WTC11 (cell line): Measurements from ENCODE around the gene GTF2H1. TPM values are rescaled to one million over a fixed set of nuclear protein-coding genes. Genes with fewer than 3 reads are reported as not detected.

Experiments used
- ATAC-seq: fragments of 200-7000 bp; cut with Tn5 transposase; 2 replicates; pipeline ENCODE4 v1.10.0; 2021; ENCODE audit warnings: mild to moderate bottlenecking, moderate library complexity
- CTCF ChIA-PET: fragments of 300-600 bp; sonication (Branson Sonifier 250); formaldehyde crosslinking; loops from one replicate; lab custom pipeline; 2021; ENCODE audit warnings: antibody characterized with exemption; lab: Charles Lee
- POLR2A ChIA-PET: fragments of 350-600 bp; sonication (Branson Sonifier 250); formaldehyde crosslinking; loops from one replicate; lab custom pipeline; 2021; ENCODE audit warnings: antibody characterized with exemption; lab: Charles Lee
- DNase-seq: peaks from one replicate; pipeline ENCODE4 v3.0.0; 2021; ENCODE audit warnings: low spot score
- H3K27ac Mint-ChIP-seq: 2 replicates; pipeline ENCODE4 v1.8.0; 2021; ENCODE audit warnings: mixed read lengths
- H3K27me3 Mint-ChIP-seq: 2 replicates; pipeline ENCODE4 v1.8.0; 2021; ENCODE audit warnings: low read depth, mild to moderate bottlenecking, moderate library complexity, mixed read lengths
- H3K36me3 Mint-ChIP-seq: 2 replicates; pipeline ENCODE4 v1.8.0; 2021; ENCODE audit warnings: mixed read lengths
- H3K4me1 Mint-ChIP-seq: 2 replicates; pipeline ENCODE4 v1.8.0; 2022; ENCODE audit warnings: mixed read lengths
- H3K4me3 Mint-ChIP-seq: 2 replicates; pipeline ENCODE4 v1.8.0; 2021; ENCODE audit warnings: mild to moderate bottlenecking, moderate library complexity, mixed read lengths
- H3K9me3 Mint-ChIP-seq: 2 replicates; pipeline ENCODE4 v1.8.0; 2021; ENCODE audit warnings: mixed read lengths
- ESRRA ChIP-seq: sonication (generic); formaldehyde crosslinking; IDR thresholded peaks from 2 replicates; pipeline ENCODE4 v1.8.1; 2022; ENCODE audit warnings: mild to moderate bottlenecking, missing genetic modification reagents, borderline replicate concordance
- MXD4 ChIP-seq: fragments of 250-450 bp; sonication (Bioruptor Pico); IDR thresholded peaks from 2 replicates; pipeline ENCODE4 v1.8.0; 2021; ENCODE audit warnings: mild to moderate bottlenecking, moderate library complexity, borderline replicate concordance
- NR2C2 ChIP-seq: sonication (generic); formaldehyde crosslinking; IDR thresholded peaks from 2 replicates; pipeline ENCODE4 v1.8.0; 2022; ENCODE audit warnings: mild to moderate bottlenecking, missing genetic modification reagents
- ZNF232 ChIP-seq: sonication (generic); formaldehyde crosslinking; IDR thresholded peaks from 2 replicates; pipeline ENCODE4 v1.8.0; 2022; ENCODE audit warnings: mild to moderate bottlenecking, missing genetic modification reagents
- ZNF263 ChIP-seq: sonication (generic); formaldehyde crosslinking; IDR thresholded peaks from 2 replicates; pipeline ENCODE4 v1.8.1; 2022; ENCODE audit warnings: low read depth, mild to moderate bottlenecking, moderate library complexity, missing genetic modification reagents
- ZNF317 ChIP-seq: sonication (generic); formaldehyde crosslinking; IDR thresholded peaks from 2 replicates; pipeline ENCODE4 v1.8.1; 2023; ENCODE audit warnings: low read depth, mild to moderate bottlenecking, moderate library complexity, missing genetic modification reagents, borderline replicate concordance
- total RNA-seq: library from RNA; stranded (reverse); gene quantifications from 3 replicates; pipeline ENCODE4 v1.2.3, GENCODE V29; 2021
- TF ChIP-seq, protein P1 (sequence below): sonication (generic); formaldehyde crosslinking; IDR thresholded peaks from 2 replicates; pipeline ENCODE4 v1.8.0; 2022; ENCODE audit warnings: missing genetic modification reagents
- TF ChIP-seq, protein P2 (sequence below): sonication (generic); formaldehyde crosslinking; IDR thresholded peaks from 2 replicates; pipeline ENCODE4 v1.8.0; 2022; ENCODE audit warnings: mild to moderate bottlenecking, missing genetic modification reagents
- TF ChIP-seq, protein P3 (sequence below): sonication (generic); formaldehyde crosslinking; IDR thresholded peaks from 2 replicates; pipeline ENCODE4 v1.8.0; 2022; ENCODE audit warnings: mild to moderate bottlenecking, missing genetic modification reagents
- TF ChIP-seq, protein P4 (sequence below): sonication (generic); formaldehyde crosslinking; IDR thresholded peaks from 2 replicates; pipeline ENCODE4 v1.8.1; 2023; ENCODE audit warnings: mild to moderate bottlenecking, missing genetic modification reagents, moderate library complexity
- TF ChIP-seq, protein P5 (sequence below): sonication (generic); formaldehyde crosslinking; IDR thresholded peaks from 2 replicates; pipeline ENCODE4 v1.8.1; 2023; ENCODE audit warnings: mild to moderate bottlenecking, missing genetic modification reagents
- TF ChIP-seq, protein P6 (sequence below): fragments of 200-600 bp; IDR thresholded peaks from 2 replicates; pipeline ENCODE4 v1.8.0; 2022; ENCODE audit warnings: antibody characterized with exemption

The GTF2H1 gene
- total RNA-seq, 1 experiment from 2014 or later, result 24.1 TPM

DNA sequence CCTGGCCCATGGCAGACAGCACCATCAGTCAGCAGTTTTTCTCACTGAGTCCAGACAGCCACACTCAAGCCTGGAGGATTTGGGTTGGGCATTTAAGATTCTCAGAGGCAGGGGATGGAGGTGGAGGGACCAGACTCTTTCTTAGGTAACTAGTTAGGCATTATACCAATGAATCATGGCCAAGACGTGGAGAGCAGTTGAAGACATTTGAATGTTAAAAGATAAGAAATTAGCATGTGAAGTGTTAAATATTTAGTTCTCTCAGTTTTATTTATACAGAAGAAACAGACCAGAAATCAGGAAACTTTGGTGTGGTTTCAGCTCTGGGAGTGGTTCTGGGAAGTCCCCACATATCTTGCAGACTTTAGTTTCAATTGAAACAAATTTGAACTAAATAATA is 9.9 kb downstream of the GTF2H1 start:
- POLR2A ChIA-PET, result no interaction called here

DNA sequence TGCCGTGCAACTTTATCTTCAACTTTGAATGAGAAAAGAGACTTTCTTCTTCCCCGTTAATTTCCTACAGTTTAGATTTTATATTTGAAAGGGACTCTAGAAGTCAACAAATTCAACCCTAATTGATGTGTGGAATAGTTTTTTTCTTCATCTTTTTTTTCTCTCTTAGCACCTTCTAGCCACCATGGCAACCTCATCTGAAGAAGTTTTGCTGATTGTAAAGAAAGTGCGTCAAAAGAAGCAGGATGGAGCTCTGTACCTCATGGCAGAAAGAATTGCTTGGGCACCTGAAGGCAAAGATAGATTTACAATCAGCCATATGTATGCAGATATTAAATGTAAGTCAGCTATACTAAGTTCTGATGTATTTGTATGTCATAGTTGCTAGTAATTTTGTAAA is 10.5 kb downstream of the GTF2H1 start:
- peaks cover 38% of the 10 kb centered on the region for H3K36me3 Mint-ChIP-seq
- peaks cover 10% of the 10 kb centered on the region for H3K4me1 Mint-ChIP-seq
- DNase-seq, result no peak
- H3K27me3 Mint-ChIP-seq, result no peaks in the 10 kb centered on the region
- POLR2A ChIA-PET, result no interaction called here
- TF ChIP-seq ZNF317 (CRISPR knock-in tag), result no peak
- TF ChIP-seq, protein P1, sequence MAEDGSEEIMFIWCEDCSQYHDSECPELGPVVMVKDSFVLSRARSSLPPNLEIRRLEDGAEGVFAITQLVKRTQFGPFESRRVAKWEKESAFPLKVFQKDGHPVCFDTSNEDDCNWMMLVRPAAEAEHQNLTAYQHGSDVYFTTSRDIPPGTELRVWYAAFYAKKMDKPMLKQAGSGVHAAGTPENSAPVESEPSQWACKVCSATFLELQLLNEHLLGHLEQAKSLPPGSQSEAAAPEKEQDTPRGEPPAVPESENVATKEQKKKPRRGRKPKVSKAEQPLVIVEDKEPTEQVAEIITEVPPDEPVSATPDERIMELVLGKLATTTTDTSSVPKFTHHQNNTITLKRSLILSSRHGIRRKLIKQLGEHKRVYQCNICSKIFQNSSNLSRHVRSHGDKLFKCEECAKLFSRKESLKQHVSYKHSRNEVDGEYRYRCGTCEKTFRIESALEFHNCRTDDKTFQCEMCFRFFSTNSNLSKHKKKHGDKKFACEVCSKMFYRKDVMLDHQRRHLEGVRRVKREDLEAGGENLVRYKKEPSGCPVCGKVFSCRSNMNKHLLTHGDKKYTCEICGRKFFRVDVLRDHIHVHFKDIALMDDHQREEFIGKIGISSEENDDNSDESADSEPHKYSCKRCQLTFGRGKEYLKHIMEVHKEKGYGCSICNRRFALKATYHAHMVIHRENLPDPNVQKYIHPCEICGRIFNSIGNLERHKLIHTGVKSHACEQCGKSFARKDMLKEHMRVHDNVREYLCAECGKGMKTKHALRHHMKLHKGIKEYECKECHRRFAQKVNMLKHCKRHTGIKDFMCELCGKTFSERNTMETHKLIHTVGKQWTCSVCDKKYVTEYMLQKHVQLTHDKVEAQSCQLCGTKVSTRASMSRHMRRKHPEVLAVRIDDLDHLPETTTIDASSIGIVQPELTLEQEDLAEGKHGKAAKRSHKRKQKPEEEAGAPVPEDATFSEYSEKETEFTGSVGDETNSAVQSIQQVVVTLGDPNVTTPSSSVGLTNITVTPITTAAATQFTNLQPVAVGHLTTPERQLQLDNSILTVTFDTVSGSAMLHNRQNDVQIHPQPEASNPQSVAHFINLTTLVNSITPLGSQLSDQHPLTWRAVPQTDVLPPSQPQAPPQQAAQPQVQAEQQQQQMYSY (CRISPR knock-in tag), result no peak
- TF ChIP-seq, protein P2, sequence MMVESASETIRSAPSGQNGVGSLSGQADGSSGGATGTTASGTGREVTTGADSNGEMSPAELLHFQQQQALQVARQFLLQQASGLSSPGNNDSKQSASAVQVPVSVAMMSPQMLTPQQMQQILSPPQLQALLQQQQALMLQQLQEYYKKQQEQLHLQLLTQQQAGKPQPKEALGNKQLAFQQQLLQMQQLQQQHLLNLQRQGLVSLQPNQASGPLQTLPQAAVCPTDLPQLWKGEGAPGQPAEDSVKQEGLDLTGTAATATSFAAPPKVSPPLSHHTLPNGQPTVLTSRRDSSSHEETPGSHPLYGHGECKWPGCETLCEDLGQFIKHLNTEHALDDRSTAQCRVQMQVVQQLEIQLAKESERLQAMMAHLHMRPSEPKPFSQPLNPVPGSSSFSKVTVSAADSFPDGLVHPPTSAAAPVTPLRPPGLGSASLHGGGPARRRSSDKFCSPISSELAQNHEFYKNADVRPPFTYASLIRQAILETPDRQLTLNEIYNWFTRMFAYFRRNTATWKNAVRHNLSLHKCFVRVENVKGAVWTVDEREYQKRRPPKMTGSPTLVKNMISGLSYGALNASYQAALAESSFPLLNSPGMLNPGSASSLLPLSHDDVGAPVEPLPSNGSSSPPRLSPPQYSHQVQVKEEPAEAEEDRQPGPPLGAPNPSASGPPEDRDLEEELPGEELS (CRISPR knock-in tag), result no peak
- no peak for TF ChIP-seq ZNF263 (CRISPR knock-in tag)
- no peak for TF ChIP-seq MXD4 (CRISPR knock-in tag)
- TF ChIP-seq NR2C2 (CRISPR knock-in tag), result no peak
- no peak for TF ChIP-seq ESRRA (CRISPR knock-in tag)
- no peak for TF ChIP-seq ZNF232 (CRISPR knock-in tag)
- TF ChIP-seq, protein P3, sequence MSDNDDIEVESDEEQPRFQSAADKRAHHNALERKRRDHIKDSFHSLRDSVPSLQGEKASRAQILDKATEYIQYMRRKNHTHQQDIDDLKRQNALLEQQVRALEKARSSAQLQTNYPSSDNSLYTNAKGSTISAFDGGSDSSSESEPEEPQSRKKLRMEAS, result no peak
- TF ChIP-seq, protein P4, sequence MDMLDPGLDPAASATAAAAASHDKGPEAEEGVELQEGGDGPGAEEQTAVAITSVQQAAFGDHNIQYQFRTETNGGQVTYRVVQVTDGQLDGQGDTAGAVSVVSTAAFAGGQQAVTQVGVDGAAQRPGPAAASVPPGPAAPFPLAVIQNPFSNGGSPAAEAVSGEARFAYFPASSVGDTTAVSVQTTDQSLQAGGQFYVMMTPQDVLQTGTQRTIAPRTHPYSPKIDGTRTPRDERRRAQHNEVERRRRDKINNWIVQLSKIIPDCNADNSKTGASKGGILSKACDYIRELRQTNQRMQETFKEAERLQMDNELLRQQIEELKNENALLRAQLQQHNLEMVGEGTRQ, result no peak
- TF ChIP-seq, protein P5, sequence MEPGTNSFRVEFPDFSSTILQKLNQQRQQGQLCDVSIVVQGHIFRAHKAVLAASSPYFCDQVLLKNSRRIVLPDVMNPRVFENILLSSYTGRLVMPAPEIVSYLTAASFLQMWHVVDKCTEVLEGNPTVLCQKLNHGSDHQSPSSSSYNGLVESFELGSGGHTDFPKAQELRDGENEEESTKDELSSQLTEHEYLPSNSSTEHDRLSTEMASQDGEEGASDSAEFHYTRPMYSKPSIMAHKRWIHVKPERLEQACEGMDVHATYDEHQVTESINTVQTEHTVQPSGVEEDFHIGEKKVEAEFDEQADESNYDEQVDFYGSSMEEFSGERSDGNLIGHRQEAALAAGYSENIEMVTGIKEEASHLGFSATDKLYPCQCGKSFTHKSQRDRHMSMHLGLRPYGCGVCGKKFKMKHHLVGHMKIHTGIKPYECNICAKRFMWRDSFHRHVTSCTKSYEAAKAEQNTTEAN (CRISPR knock-in tag), result no peak
- TF ChIP-seq, all 79 proteins: peak for 0
- H3K27ac Mint-ChIP-seq, result no peak overlapping the region
- no peak overlapping the region for H3K4me3 Mint-ChIP-seq
- no peak for ATAC-seq
- CTCF ChIA-PET, result no interaction called here
- H3K9me3 Mint-ChIP-seq, result no peaks in the 10 kb centered on the region

More for the DNA sequence above, 9.9 kb downstream of the GTF2H1 start:
- peak; percentile 83 for ATAC-seq
- CTCF ChIA-PET, result no interaction called here
- H3K4me3 Mint-ChIP-seq, result no peak overlapping the region
- DNase-seq, result no peak
- TF ChIP-seq, protein P6, sequence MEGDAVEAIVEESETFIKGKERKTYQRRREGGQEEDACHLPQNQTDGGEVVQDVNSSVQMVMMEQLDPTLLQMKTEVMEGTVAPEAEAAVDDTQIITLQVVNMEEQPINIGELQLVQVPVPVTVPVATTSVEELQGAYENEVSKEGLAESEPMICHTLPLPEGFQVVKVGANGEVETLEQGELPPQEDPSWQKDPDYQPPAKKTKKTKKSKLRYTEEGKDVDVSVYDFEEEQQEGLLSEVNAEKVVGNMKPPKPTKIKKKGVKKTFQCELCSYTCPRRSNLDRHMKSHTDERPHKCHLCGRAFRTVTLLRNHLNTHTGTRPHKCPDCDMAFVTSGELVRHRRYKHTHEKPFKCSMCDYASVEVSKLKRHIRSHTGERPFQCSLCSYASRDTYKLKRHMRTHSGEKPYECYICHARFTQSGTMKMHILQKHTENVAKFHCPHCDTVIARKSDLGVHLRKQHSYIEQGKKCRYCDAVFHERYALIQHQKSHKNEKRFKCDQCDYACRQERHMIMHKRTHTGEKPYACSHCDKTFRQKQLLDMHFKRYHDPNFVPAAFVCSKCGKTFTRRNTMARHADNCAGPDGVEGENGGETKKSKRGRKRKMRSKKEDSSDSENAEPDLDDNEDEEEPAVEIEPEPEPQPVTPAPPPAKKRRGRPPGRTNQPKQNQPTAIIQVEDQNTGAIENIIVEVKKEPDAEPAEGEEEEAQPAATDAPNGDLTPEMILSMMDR, result no peak
- peaks cover 10% of the 10 kb centered on the region for H3K4me1 Mint-ChIP-seq
- no peaks in the 10 kb centered on the region for H3K27me3 Mint-ChIP-seq
- peaks cover 35% of the 10 kb centered on the region for H3K36me3 Mint-ChIP-seq
- peak overlapping the region; percentile 74 for H3K27ac Mint-ChIP-seq
- no peaks in the 10 kb centered on the region for H3K9me3 Mint-ChIP-seq
